H1 (cell line): ENCODE measurements around the gene ANLN. TPM values are rescaled to one million over a fixed set of nuclear protein-coding genes. Genes with fewer than 3 reads are reported as not detected.

Source experiments
- CTCF ChIA-PET: fragments of 300-600 bp; sonication (Branson Sonifier 250); formaldehyde crosslinking; loops from one replicate; lab custom pipeline; 2021; ENCODE audit not compliant: partially characterized antibody; lab: Charles Lee
- POLR2A ChIA-PET: fragments of 300-600 bp; sonication (Branson Sonifier 250); formaldehyde crosslinking; loops from one replicate; lab custom pipeline; 2021; ENCODE audit warnings: inconsistent platforms; ENCODE audit not compliant: partially characterized antibody; lab: Charles Lee
- DNase-seq, 2 experiments: peaks; one replicate each; pipeline versions ENCODE4 v3.0.0 to v3.0.0-alpha.2; 2010 to 2022; ENCODE audit warnings: low spot score in 2 of 2, low read depth in 1 of 2, mixed read lengths in 1 of 2
- FAIRE-seq: peaks from 2 replicates; lab custom pipeline; 2011; peaks lifted over from hg19 to GRCh38; lab: Jason Lieb, UNC
- H2AFZ ChIP-seq: 2 replicates; pipeline ENCODE4 v1.8.1; 2012; ENCODE audit warnings: low read length, inconsistent platforms
- H2AK5ac ChIP-seq: 2 replicates; pipeline ENCODE4 v1.6.1; 2013; ENCODE audit warnings: low read depth, low read length
- H2BK120ac ChIP-seq: replicated peaks from 2 replicates; pipeline ENCODE3; 2013; ENCODE audit warnings: low read depth, low read length, inconsistent platforms
- H2BK12ac ChIP-seq: 2 replicates; pipeline ENCODE4 v1.6.1; 2013; ENCODE audit warnings: low read depth, low read length
- H2BK15ac ChIP-seq: 2 replicates; pipeline ENCODE4 v1.6.1; 2013; ENCODE audit warnings: low read length
- H2BK20ac ChIP-seq: 2 replicates; pipeline ENCODE4 v1.6.1; 2013; ENCODE audit warnings: low read length
- H2BK5ac ChIP-seq: 2 replicates; pipeline ENCODE4 v1.6.1; 2013; ENCODE audit warnings: low read depth, low read length
- H3K14ac ChIP-seq: 2 replicates; pipeline ENCODE4 v1.6.1; 2013; ENCODE audit warnings: inconsistent platforms; ENCODE audit not compliant: insufficient read length
- H3K18ac ChIP-seq: 2 replicates; pipeline ENCODE4 v1.6.1; 2013; ENCODE audit warnings: low read length; ENCODE audit errors: extremely low read depth
- H3K23ac ChIP-seq: 2 replicates; pipeline ENCODE4 v1.6.1; 2013; ENCODE audit warnings: inconsistent platforms; ENCODE audit not compliant: insufficient read length
- H3K23me2 ChIP-seq: 2 replicates; pipeline ENCODE4 v1.6.1; 2013; ENCODE audit warnings: low read depth, low read length
- H3K27ac ChIP-seq: 2 replicates; pipeline ENCODE4 v1.6.1; 2011; ENCODE audit warnings: low read depth, low read length, inconsistent platforms
- H3K27me3 ChIP-seq, 4 experiments: replicated peaks in 1 of 4; 1 replicate in 1 of 4; 2 replicates in 3 of 4; pipeline versions ENCODE4 v1.6.1 to v1.8.1; 2011 to 2013; ENCODE audit warnings: low read length in 3 of 4, mild to moderate bottlenecking in 3 of 4, inconsistent platforms in 2 of 4, mixed read lengths in 2 of 4, moderate library complexity in 1 of 4; ENCODE audit not compliant: control insufficient read depth in 3 of 4, insufficient read depth in 3 of 4; ENCODE audit errors: extremely low read depth in 1 of 4
- H3K36me3 ChIP-seq, 4 experiments: 2 replicates each; pipeline versions ENCODE4 v1.6.1 to v1.8.1; 2011 to 2013; ENCODE audit warnings: mild to moderate bottlenecking in 4 of 4, low read length in 3 of 4, moderate library complexity in 2 of 4, control low read depth in 1 of 4, inconsistent platforms in 1 of 4; ENCODE audit not compliant: insufficient read depth in 4 of 4, control insufficient read depth in 2 of 4
- H3K4ac ChIP-seq: replicated peaks from 2 replicates; pipeline ENCODE3; 2013; ENCODE audit warnings: low read length, low read depth, mixed read lengths, inconsistent platforms; ENCODE audit not compliant: insufficient read length
- H3K4me1 ChIP-seq, 4 experiments: replicated peaks in 1 of 4; 1 replicate in 1 of 4; 2 replicates in 3 of 4; pipeline versions ENCODE4 v1.6.1 to v1.8.1; 2011 to 2013; ENCODE audit warnings: low read length in 3 of 4, inconsistent platforms in 2 of 4, mixed read lengths in 1 of 4; ENCODE audit not compliant: insufficient read depth in 4 of 4, control insufficient read depth in 3 of 4
- H3K4me2 ChIP-seq, 2 experiments: 2 replicates each; pipeline versions ENCODE4 v1.6.1 to v1.8.1; 2011 to 2013; ENCODE audit warnings: low read depth in 2 of 2, low read length in 2 of 2, control low read depth in 1 of 2, inconsistent platforms in 1 of 2, mild to moderate bottlenecking in 1 of 2; ENCODE audit not compliant: insufficient read depth in 1 of 2
- H3K4me3 ChIP-seq, 4 experiments: fragments of 200-600, 300-600 bp in 1 of 4; sonication (generic), shearing (Covaris generic), sonication (Bioruptor Twin) in 1 of 4; 2 replicates each; pipeline versions ENCODE4 v1.5.1 to v1.8.1; 2011 to 2016; ENCODE audit warnings: low read length in 4 of 4, low read depth in 3 of 4, control low read depth in 2 of 4, inconsistent platforms in 2 of 4, mild to moderate bottlenecking in 2 of 4, mixed read lengths in 1 of 4, moderate library complexity in 1 of 4; ENCODE audit not compliant: insufficient read depth in 2 of 4; ENCODE audit errors: extremely low read depth in 1 of 4
- H3K56ac ChIP-seq: replicated peaks from 2 replicates; pipeline ENCODE3; 2013; ENCODE audit warnings: low read depth, mild to moderate bottlenecking, mixed read lengths, low read length, inconsistent platforms; ENCODE audit not compliant: insufficient read length
- H3K79me1 ChIP-seq: 2 replicates; pipeline ENCODE4 v1.6.1; 2013; ENCODE audit warnings: low read depth, low read length, control low read depth
- H3K79me2 ChIP-seq, 2 experiments: 2 replicates each; pipeline versions ENCODE4 v1.6.1 to v1.8.1; 2012 to 2013; ENCODE audit warnings: low read length in 2 of 2, mild to moderate bottlenecking in 2 of 2, inconsistent platforms in 1 of 2; ENCODE audit not compliant: insufficient read depth in 2 of 2, control insufficient read depth in 1 of 2
- H3K9ac ChIP-seq, 4 experiments: replicated peaks in 1 of 4; 1 replicate in 1 of 4; 2 replicates in 3 of 4; pipeline versions ENCODE4 v1.6.1 to v1.8.1; 2011 to 2013; ENCODE audit warnings: low read depth in 3 of 4, low read length in 3 of 4, control low read depth in 2 of 4, mild to moderate bottlenecking in 2 of 4, moderate library complexity in 2 of 4, inconsistent platforms in 1 of 4; ENCODE audit errors: extremely low read depth in 1 of 4
- H3K9me3 ChIP-seq, 2 experiments: 2 replicates each; pipeline versions ENCODE4 v1.6.1 to v1.8.1; 2012 to 2013; ENCODE audit warnings: mild to moderate bottlenecking in 2 of 2, moderate library complexity in 2 of 2, control low read depth in 1 of 2, inconsistent platforms in 1 of 2, low read depth in 1 of 2, low read length in 1 of 2, mixed read lengths in 1 of 2; ENCODE audit not compliant: insufficient read depth in 2 of 2
- H4K20me1 ChIP-seq, 2 experiments: replicated peaks in 1 of 2; 2 replicates each; pipeline versions ENCODE3 to v1.8.1; 2011 to 2013; ENCODE audit warnings: inconsistent platforms in 2 of 2, low read length in 2 of 2, mild to moderate bottlenecking in 1 of 2; ENCODE audit not compliant: insufficient read depth in 2 of 2, control insufficient read depth in 1 of 2
- H4K5ac ChIP-seq: 2 replicates; pipeline ENCODE4 v1.6.1; 2013; ENCODE audit warnings: low read length, low read depth, mixed read lengths, inconsistent platforms; ENCODE audit not compliant: insufficient read length
- H4K8ac ChIP-seq: 2 replicates; pipeline ENCODE4 v1.8.0; 2013; ENCODE audit warnings: mild to moderate bottlenecking, moderate library complexity, low read length, inconsistent platforms; ENCODE audit not compliant: insufficient read depth; ENCODE audit errors: extremely low read depth
- H4K91ac ChIP-seq: replicated peaks from 2 replicates; pipeline ENCODE3; 2013; ENCODE audit warnings: low read length, mixed read lengths, inconsistent platforms; ENCODE audit not compliant: insufficient read length
- CBX8 ChIP-seq: fragments of 300-800, 300-1000 bp; sonication (generic); IDR thresholded peaks from 2 replicates; pipeline ENCODE4 v1.7.1; 2016; ENCODE audit warnings: low read depth, low read length, borderline replicate concordance
- CREB1 ChIP-seq: IDR thresholded peaks from 2 replicates; pipeline ENCODE4 v1.6.1; 2012; ENCODE audit warnings: inconsistent platforms
- EGR1 ChIP-seq: IDR thresholded peaks from 2 replicates; pipeline ENCODE4 v1.6.1; 2011; ENCODE audit warnings: low read depth, low read length, borderline replicate concordance
- HDAC2 ChIP-seq, 2 experiments: fragments of 300-600 bp in 1 of 2; sonication (generic) in 1 of 2; IDR thresholded peaks; 2 replicates each; pipeline ENCODE4 v1.6.1; 2011 to 2012; ENCODE audit warnings: low read depth in 2 of 2, low read length in 2 of 2, mild to moderate bottlenecking in 2 of 2, moderate library complexity in 2 of 2, borderline replicate concordance in 1 of 2, inconsistent platforms in 1 of 2
- RBBP5 ChIP-seq: IDR thresholded peaks from 2 replicates; pipeline ENCODE4 v1.7.1; 2012; ENCODE audit warnings: low read depth, mild to moderate bottlenecking, inconsistent platforms, low read length, moderate library complexity, borderline replicate concordance
- SP4 ChIP-seq: IDR thresholded peaks from 2 replicates; pipeline ENCODE4 v1.6.1; 2012; ENCODE audit warnings: low read length, inconsistent platforms
- TAF7 ChIP-seq: optimal IDR thresholded peaks from 2 replicates; pipeline ENCODE3; 2011; ENCODE audit warnings: low read depth, mild to moderate bottlenecking, inconsistent platforms, low read length, moderate library complexity, borderline replicate concordance
- WGBS, 2 experiments: shearing (Covaris generic) in 1 of 2; methylation state at CpG; one replicate each; pipeline versions ENCODE4 v1.1.6 to v1.1.7; 2013 to 2015; ENCODE audit warnings: low lambda C conversion rate in 2 of 2, mixed read lengths in 2 of 2, inconsistent platforms in 1 of 2, low coverage in 1 of 2, missing lambda C conversion rate in 1 of 2; ENCODE audit not compliant: insufficient replicate concordance in 2 of 2, insufficient coverage in 1 of 2, insufficient read length in 1 of 2; ENCODE audit errors: extremely low coverage in 1 of 2, missing lambda C conversion rate in 1 of 2; 5-methylcytosine and 5-hydroxymethylcytosine counted together
- polyA plus RNA-seq, 7 experiments: library from polyadenylated mRNA; depleted of rRNA in 3 of 7; stranded (reverse) in 5 of 7; unstranded in 2 of 7; fragments of >200 nt in 5 of 7; fragments of 200-250 nt in 2 of 7; gene quantifications; 1 replicate in 5 of 7; 2 replicates in 1 of 7; 4 replicates in 1 of 7; pipeline versions ENCODE4 v1.2.1 to v1.2.3, GENCODE V29; 2011 to 2013; ENCODE audit warnings: missing spikeins in 2 of 7, mixed read lengths in 2 of 7
- total RNA-seq: library from RNA; stranded (reverse); fragmentation: NEBNext Ultra II Directional; extraction: Animal tissue kit (Norgen Biotek cat#: 25700); gene quantifications from 2 replicates; pipeline ENCODE4 v1.2.1, GENCODE V29; 2021
- TF ChIP-seq, protein P1 (sequence below): IDR thresholded peaks from 2 replicates; pipeline ENCODE4 v1.6.1; 2011; ENCODE audit warnings: low read length, improper control_type of control experiment

ANLN gene
- total and polyA plus RNA-seq, 2 of the 8 experiments (the other 6 are each of a cell fraction or from before 2014, with no cell fraction given): 18.5 to 90.1 TPM

DNA sequence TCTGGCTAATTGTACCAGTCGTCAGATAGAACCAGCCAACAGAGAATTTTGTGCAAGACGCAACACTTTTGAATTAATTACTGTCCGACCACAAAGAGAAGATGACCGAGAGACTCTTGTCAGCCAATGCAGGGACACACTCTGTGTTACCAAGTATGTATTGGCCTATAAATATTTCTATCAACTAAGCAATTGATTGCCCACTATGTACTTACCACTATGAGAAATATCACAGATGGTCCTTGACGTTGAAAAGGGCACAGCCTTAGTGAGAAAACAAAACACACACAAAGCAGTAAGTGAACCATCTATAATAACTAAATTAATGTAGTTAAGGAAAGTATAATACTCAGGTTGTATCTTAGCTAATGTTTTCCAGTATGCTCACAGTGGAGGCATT, 60.0 kb downstream of the ANLN start:
- no peaks in the 10 kb centered on the region for H3K79me2 ChIP-seq
- peaks cover 17 to 66% (median 37%) of the 10 kb centered on the region in 4 experiments; a peak in 7 of 8 replicates for H3K36me3 ChIP-seq
- no peak overlapping the region for H4K5ac ChIP-seq
- CTCF ChIA-PET: interaction anchor here (3.2 kb wide), 1 partner anchor 9 kb away, joined by 27 read pairs; no protein-coding TSS in a partner anchor
- no peak overlapping the region for H4K8ac ChIP-seq
- H2AFZ ChIP-seq: no peak overlapping the region
- H2BK15ac ChIP-seq: no peak overlapping the region
- H3K23me2 ChIP-seq: no peaks in the 10 kb centered on the region
- no peak overlapping the region for H3K23ac ChIP-seq
- no peak overlapping the region for H2BK12ac ChIP-seq
- no peak overlapping the region for H2BK20ac ChIP-seq
- H4K20me1 ChIP-seq: no peaks in the 10 kb centered on the region
- H3K18ac ChIP-seq: no peak overlapping the region
- no peak overlapping the region for H3K4me3 ChIP-seq
- WGBS, 2 experiments: 86% methylated on average over 5 of the region's 5 CpGs; no CpG with 5 or more reads in 1 of the 2 experiments
- no peaks in the 10 kb centered on the region for H3K9me3 ChIP-seq
- H3K56ac ChIP-seq: no peak overlapping the region
- no peak overlapping the region for H3K14ac ChIP-seq
- no peaks in the 10 kb centered on the region for H3K27me3 ChIP-seq
- H3K79me1 ChIP-seq: no peaks in the 10 kb centered on the region
- TF ChIP-seq, protein P1, sequence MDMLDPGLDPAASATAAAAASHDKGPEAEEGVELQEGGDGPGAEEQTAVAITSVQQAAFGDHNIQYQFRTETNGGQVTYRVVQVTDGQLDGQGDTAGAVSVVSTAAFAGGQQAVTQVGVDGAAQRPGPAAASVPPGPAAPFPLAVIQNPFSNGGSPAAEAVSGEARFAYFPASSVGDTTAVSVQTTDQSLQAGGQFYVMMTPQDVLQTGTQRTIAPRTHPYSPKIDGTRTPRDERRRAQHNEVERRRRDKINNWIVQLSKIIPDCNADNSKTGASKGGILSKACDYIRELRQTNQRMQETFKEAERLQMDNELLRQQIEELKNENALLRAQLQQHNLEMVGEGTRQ: no peak
- no peak for TF ChIP-seq SP4
- TF ChIP-seq EGR1: no peak
- TF ChIP-seq CREB1: no peak
- TF ChIP-seq HDAC2 (IDR thresholded peaks at IDR 0.05; ENCODE audit: borderline replicate concordance in 1 of 2, low read depth in 2 of 2, low read length in 2 of 2): no peak
- no peak for TF ChIP-seq TAF7
- TF ChIP-seq CBX8: no peak
- TF ChIP-seq RBBP5: no peak
- no peak overlapping the region for H3K4ac ChIP-seq
- H2AK5ac ChIP-seq: no peak overlapping the region
- H2BK120ac ChIP-seq: no peak overlapping the region
- H3K27ac ChIP-seq: no peak overlapping the region
- no peak overlapping the region for H4K91ac ChIP-seq
- no peak overlapping the region for H2BK5ac ChIP-seq
- H3K9ac ChIP-seq: no peak overlapping the region
- DNase-seq: no peak
- H3K4me2 ChIP-seq: no peak overlapping the region
- no peak for FAIRE-seq
- POLR2A ChIA-PET: no interaction called here
- H3K4me1 ChIP-seq: no peaks in the 10 kb centered on the region
